ENCODE data around the gene OR3A2.
"Not testable (repeated sequence)": the region's sequence is repeated elsewhere in the genome, so short reads cannot be mapped to it uniquely, and the experiment has no call there.

OR3A2 gene

GRCh38 chr17:3415610-3416009 lies 29.5 kb upstream of the OR3A2 start (continued):
- TF ChIP-seq, protein P1, sequence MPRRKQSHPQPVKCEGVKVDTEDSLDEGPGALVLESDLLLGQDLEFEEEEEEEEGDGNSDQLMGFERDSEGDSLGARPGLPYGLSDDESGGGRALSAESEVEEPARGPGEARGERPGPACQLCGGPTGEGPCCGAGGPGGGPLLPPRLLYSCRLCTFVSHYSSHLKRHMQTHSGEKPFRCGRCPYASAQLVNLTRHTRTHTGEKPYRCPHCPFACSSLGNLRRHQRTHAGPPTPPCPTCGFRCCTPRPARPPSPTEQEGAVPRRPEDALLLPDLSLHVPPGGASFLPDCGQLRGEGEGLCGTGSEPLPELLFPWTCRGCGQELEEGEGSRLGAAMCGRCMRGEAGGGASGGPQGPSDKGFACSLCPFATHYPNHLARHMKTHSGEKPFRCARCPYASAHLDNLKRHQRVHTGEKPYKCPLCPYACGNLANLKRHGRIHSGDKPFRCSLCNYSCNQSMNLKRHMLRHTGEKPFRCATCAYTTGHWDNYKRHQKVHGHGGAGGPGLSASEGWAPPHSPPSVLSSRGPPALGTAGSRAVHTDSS (tag by site-specific recombination; IDR thresholded peaks at IDR 0.05) = no peak
- TF ChIP-seq ZNF449 (tag by site-specific recombination; IDR thresholded peaks at IDR 0.05) = no peak
- no peak for TF ChIP-seq ZNF670 (tag by site-specific recombination; IDR thresholded peaks at IDR 0.05; ENCODE audit: low read depth)
- no peak for TF ChIP-seq ZBTB49 (tag by site-specific recombination; IDR thresholded peaks at IDR 0.05; ENCODE audit: low read depth)

DNA sequence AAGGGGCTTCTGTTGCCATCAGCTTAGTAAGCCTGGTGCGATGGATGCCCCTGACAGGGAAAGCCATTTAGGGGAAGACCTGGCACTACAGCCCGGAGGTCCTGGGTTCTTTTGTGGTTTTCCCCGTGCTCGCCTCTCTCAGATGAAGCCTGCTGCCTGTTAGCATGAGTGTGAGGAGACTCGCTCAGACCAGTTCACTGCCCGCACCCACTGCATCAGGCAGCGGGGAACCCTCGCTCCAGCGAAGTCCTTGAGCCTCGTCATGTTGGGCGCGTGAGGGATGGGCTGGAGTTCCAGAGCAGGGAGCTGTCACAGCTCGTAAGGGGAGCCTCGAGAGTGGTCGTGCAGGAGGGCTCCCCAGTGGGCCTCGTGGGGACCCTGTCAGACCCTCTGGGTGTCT lies 26.1 kb upstream of the OR3A2 start:
- H3K9me3 ChIP-seq (ENCODE audit: control insufficient read depth, insufficient read depth, low read depth, low read length); H3K4me3 ChIP-seq (ENCODE audit: low read depth, low read length); POLR2A ChIA-PET; H3K4me1 ChIP-seq (ENCODE audit: control insufficient read depth, insufficient read depth, low read length); H3K36me3 ChIP-seq (ENCODE audit: control insufficient read depth in 2 of 2, insufficient read depth in 1 of 2, low read length in 2 of 2); CTCF ChIA-PET; H3K27ac ChIP-seq (ENCODE audit: extremely low read depth, low read depth, low read length): not testable (repeated sequence)

DNA sequence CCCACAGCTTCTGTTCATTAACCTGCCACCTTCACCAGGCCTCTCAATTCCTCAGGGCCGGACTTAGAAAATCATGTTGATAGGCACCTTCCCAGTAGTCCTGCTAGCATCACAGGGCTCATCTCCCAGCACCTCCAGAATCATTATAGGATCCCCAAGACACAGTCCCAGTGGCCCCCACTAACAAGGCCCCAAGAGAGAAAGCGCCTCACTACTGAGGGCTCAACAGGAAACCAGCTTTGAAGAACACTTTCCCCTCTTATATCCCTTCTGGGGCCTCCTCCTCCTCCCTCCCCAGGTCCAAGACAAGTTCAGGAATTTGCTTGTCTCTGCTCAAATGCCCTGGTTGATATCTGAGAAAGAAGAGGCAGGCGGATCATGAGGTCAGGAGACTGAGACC lies 25.0 kb upstream of the OR3A2 start, which contains the start of gene OR3A3:
OR3A3 (plus strand) TSS at position 301 of the 400 bp plus-strand sequence.
- Histone ChIP-seq H3K36me3 (ENCODE audit: control insufficient read depth in 2 of 2, insufficient read depth in 1 of 2, low read length in 2 of 2) (no peaks in the 10 kb centered on the region), H3K4me3 (ENCODE audit: low read depth, low read length) (no peak within 1 kb of the TSS), H3K9me3 (ENCODE audit: control insufficient read depth, insufficient read depth, low read depth, low read length) (no peaks in the 10 kb centered on the region), H3K27ac (ENCODE audit: extremely low read depth, low read depth, low read length) (no peak within 1 kb of the TSS), H3K4me1 (ENCODE audit: control insufficient read depth, insufficient read depth, low read length) (no peaks in the 10 kb centered on the region)
- ChIA-PET POLR2A (no interaction called here), CTCF (no interaction called here)
- no peak for TF ChIP-seq ZNF561 (tag by site-specific recombination; IDR thresholded peaks at IDR 0.05; ENCODE audit: borderline replicate concordance)
- no peak for TF ChIP-seq ZNF501 (tag by site-specific recombination; IDR thresholded peaks at IDR 0.05)
- no peak for TF ChIP-seq ZBTB1 (tag by site-specific recombination; IDR thresholded peaks at IDR 0.05)
- TF ChIP-seq ZNF777 (tag by site-specific recombination; IDR thresholded peaks at IDR 0.05; ENCODE audit: borderline replicate concordance) = no peak
- no peak for TF ChIP-seq GLI4 (tag by site-specific recombination; IDR thresholded peaks at IDR 0.05)
- no peak for TF ChIP-seq YY2 (tag by site-specific recombination; IDR thresholded peaks at IDR 0.05)
- TF ChIP-seq EGR2 (tag by site-specific recombination; IDR thresholded peaks at IDR 0.05; ENCODE audit: low read depth) = no peak
- TF ChIP-seq ZNF433 (tag by site-specific recombination; IDR thresholded peaks at IDR 0.05; ENCODE audit: low read depth) = no peak
- no peak for TF ChIP-seq ZBTB8A (tag by site-specific recombination; IDR thresholded peaks at IDR 0.05)
- TF ChIP-seq ZNF558 (tag by site-specific recombination; IDR thresholded peaks at IDR 0.05) = no peak
- no peak for TF ChIP-seq SP7 (tag by site-specific recombination; IDR thresholded peaks at IDR 0.05)
- no peak for TF ChIP-seq ZBTB49 (tag by site-specific recombination; IDR thresholded peaks at IDR 0.05; ENCODE audit: low read depth)
- TF ChIP-seq ZNF510 (tag by site-specific recombination; IDR thresholded peaks at IDR 0.05; ENCODE audit: insufficient replicate concordance) = no peak
- TF ChIP-seq ZNF175 (tag by site-specific recombination; IDR thresholded peaks at IDR 0.05) = no peak
- TF ChIP-seq SCRT2 (tag by site-specific recombination; IDR thresholded peaks at IDR 0.05) = no peak
- TF ChIP-seq, protein P2, sequence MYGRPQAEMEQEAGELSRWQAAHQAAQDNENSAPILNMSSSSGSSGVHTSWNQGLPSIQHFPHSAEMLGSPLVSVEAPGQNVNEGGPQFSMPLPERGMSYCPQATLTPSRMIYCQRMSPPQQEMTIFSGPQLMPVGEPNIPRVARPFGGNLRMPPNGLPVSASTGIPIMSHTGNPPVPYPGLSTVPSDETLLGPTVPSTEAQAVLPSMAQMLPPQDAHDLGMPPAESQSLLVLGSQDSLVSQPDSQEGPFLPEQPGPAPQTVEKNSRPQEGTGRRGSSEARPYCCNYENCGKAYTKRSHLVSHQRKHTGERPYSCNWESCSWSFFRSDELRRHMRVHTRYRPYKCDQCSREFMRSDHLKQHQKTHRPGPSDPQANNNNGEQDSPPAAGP (tag by site-specific recombination; IDR thresholded peaks at IDR 0.05) = no peak
- TF ChIP-seq ZNF600 (tag by site-specific recombination; IDR thresholded peaks at IDR 0.05) = no peak
- no peak for TF ChIP-seq ZNF18 (tag by site-specific recombination; IDR thresholded peaks at IDR 0.05)

Data from HEK293 (cell line).